Measurements from ENCODE around the gene TIAM2. TPM values are rescaled to one million over a fixed set of nuclear protein-coding genes. Genes with fewer than 3 reads are reported as not detected.

The TIAM2 gene
- total RNA-seq, 2 donors from 2014 or later: 9.3 to 10.3 TPM

- H3K36me3 ChIP-seq: no peaks in the 10 kb centered on the region
- no peak for TF ChIP-seq CTCF (IDR thresholded peaks at IDR 0.05)
- no peak overlapping the region for H3K4me3 ChIP-seq
- H3K27ac ChIP-seq: no peak overlapping the region
- no peaks in the 10 kb centered on the region for H3K27me3 ChIP-seq
- no peaks in the 10 kb centered on the region for H3K9me3 ChIP-seq
- no peak for DNase-seq (ENCODE audit: low spot score)
- no peaks in the 10 kb centered on the region for H3K4me1 ChIP-seq
Measured at GRCh38 chr6:155207223-155207622, 212.1 kb downstream of the TIAM2 start.

- H3K4me1 ChIP-seq: no peaks in the 10 kb centered on the region
- no peak for DNase-seq (ENCODE audit: low spot score)
- no peaks in the 10 kb centered on the region for H3K36me3 ChIP-seq
- no peak for TF ChIP-seq CTCF (IDR thresholded peaks at IDR 0.05)
- H3K4me3 ChIP-seq: no peak overlapping the region
- no peaks in the 10 kb centered on the region for H3K27me3 ChIP-seq
- H3K9me3 ChIP-seq: no peaks in the 10 kb centered on the region
- no peak overlapping the region for H3K27ac ChIP-seq
Measured at GRCh38 chr6:155212106-155212505, 217.0 kb downstream of the TIAM2 start.

- H3K4me3 ChIP-seq: no peak overlapping the region
- no peak for TF ChIP-seq CTCF (IDR thresholded peaks at IDR 0.05)
- no peaks in the 10 kb centered on the region for H3K36me3 ChIP-seq
- no peak for DNase-seq (ENCODE audit: low spot score)
- no peaks in the 10 kb centered on the region for H3K27me3 ChIP-seq
- no peaks in the 10 kb centered on the region for H3K9me3 ChIP-seq
- no peak overlapping the region for H3K27ac ChIP-seq
- no peaks in the 10 kb centered on the region for H3K4me1 ChIP-seq
Measured at GRCh38 chr6:155212616-155213380, 217.7 kb downstream of the TIAM2 start.

GRCh38 chr6:155213611-155214372 is 218.7 kb downstream of the TIAM2 start:
- TF ChIP-seq CTCF (IDR thresholded peaks at IDR 0.05): no peak
- Histone ChIP-seq H3K4me3 (no peak overlapping the region), H3K27ac (no peak overlapping the region), H3K27me3 (no peaks in the 10 kb centered on the region), H3K4me1 (no peaks in the 10 kb centered on the region), H3K36me3 (no peaks in the 10 kb centered on the region), H3K9me3 (no peaks in the 10 kb centered on the region)
- peak; percentile 26 for DNase-seq (ENCODE audit: low spot score)

- no peak overlapping the region for H3K27ac ChIP-seq
- no peak for TF ChIP-seq CTCF (IDR thresholded peaks at IDR 0.05)
Measured at GRCh38 chr6:155215906-155216305, 220.8 kb downstream of the TIAM2 start.

More at GRCh38 chr6:155215906-155216305, 220.8 kb downstream of the TIAM2 start:
- no peak overlapping the region for H3K4me3 ChIP-seq
- H3K9me3 ChIP-seq: no peaks in the 10 kb centered on the region
- no peaks in the 10 kb centered on the region for H3K27me3 ChIP-seq
- H3K36me3 ChIP-seq: no peaks in the 10 kb centered on the region
- DNase-seq (ENCODE audit: low spot score): no peak
- no peaks in the 10 kb centered on the region for H3K4me1 ChIP-seq

All from right atrium auricular region (tissue), 2 donors.